Stimulated activated CD4-positive, alpha-beta T cell treated with anti-CD3 and anti-CD28 coated beads, Interleukin-15, amount 100 ng/mL, for 24 hours (primary cell): Measurements from ENCODE around the gene NME2.
"Not testable (repeated sequence)": the region's sequence is repeated elsewhere in the genome, so short reads cannot be mapped to it uniquely, and the experiment has no call there.

Experiments used
- DNase-seq: peaks from one replicate; pipeline ENCODE4 v3.0.0-alpha.2; 2020

The NME2 gene

DNA sequence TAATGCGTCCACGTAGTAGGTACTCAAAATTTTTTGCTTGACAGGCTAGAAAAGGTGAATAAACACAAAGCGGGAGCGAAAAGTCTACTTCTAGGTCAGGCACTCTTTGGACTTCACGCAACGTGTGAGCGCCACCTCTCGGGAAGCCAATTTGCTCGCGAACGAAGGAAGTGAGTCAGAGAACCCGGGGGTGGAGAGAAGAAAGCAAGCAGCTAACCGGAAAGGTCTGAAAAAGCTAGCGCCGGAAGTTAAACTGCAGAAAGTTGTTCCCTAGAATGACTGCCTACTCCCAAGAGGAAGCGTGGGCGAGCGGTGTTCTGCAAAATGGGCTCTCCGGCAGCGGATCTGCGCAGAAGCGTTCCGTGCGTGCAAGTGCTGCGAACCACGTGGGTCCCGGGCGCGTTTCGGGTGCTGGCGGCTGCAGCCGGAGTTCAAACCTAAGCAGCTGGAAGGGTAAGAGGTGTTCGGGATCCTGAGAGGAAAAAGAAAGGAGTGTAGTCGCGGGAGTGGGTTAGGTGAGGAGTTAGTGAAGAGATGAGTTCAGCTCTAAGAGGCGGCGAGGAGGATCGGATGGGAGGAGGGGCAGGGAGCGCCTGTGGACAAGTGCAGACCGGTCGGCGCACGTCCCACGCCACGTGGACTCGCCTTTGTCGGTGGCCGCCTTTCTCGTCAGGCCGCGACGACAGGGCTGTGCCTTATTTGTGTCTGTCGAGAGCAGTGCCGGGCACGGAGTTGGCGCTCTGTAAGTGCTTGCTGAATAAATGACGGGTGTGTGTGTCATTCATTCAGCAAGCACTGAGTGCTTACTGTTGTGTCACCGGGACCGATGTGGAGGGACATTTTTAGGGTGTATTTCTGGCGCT, 12.8 kb upstream of the NME2 start, which contains the start of gene NME1:
Gene NME1, plus strand, starts transcription at position 350 of the 863 bp plus-strand sequence. CDS start 2,096 bp downstream, outside the sequence.
- DNase-seq = peak; percentile 96

DNA sequence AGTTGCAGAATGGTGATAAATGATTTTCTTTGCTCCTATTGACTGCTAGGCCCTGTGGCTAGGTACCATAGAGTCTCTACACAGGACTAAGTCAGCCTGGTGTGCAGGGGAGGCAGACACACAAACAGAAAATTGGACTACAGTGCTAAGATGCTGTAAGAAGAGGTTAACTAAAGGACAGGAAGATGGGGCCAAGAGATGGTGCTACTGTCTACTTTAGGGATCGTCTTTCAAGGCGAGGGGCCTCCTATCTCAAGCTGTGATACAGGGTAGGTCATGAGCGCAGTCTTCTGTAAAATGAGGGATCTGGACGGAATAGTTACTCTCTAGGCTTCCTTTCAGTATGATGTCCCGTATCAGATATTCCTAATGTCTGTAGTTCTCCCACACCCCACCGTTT, 12.0 kb upstream of the NME2 start:
- DNase-seq = no peak

DNA sequence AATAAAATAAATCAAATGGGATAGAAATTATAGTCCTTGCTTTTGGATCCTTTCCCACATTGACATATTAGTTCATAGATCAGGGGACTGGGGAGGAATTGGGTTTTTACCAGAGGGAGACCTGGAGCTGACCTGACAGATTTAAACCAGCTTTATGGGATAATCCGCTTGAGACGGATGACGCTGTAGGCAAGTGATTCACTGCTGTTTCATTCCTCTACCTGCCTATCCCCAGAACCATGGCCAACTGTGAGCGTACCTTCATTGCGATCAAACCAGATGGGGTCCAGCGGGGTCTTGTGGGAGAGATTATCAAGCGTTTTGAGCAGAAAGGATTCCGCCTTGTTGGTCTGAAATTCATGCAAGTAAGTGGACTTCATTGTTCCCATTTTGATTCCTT, 10.8 kb upstream of the NME2 start:
- DNase-seq = no peak

DNA sequence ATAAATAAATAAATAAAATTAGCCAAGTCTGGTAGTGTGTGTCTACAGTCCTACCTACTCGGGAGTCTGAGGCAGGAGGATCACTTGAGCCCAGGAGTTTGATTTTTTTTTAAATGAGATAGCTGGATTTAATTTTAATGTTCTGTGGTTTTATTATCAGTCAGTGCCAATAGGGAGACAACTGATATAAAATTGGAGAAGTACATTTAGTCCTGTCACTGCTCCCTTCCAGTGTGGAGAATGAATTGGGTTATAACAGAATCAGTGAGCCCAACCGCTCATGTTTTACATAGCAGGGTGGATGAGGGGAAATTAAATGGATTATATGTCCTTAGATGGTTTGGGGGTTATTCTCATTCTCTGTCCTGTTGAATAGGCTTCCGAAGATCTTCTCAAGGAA, 6.6 kb upstream of the NME2 start:
- no peak for DNase-seq

DNA sequence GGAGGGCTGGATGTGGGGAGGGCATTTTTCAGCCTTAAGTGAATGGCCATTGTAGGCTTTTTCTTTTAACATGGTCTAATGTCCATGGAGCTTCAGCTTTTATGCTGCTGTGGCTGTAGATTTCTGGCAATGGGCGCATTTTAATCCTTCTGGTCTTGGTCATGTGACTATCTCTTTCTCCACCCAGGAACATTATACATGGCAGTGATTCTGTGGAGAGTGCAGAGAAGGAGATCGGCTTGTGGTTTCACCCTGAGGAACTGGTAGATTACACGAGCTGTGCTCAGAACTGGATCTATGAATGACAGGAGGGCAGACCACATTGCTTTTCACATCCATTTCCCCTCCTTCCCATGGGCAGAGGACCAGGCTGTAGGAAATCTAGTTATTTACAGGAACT, 4.7 kb upstream of the NME2 start:
- DNase-seq = no peak

DNA sequence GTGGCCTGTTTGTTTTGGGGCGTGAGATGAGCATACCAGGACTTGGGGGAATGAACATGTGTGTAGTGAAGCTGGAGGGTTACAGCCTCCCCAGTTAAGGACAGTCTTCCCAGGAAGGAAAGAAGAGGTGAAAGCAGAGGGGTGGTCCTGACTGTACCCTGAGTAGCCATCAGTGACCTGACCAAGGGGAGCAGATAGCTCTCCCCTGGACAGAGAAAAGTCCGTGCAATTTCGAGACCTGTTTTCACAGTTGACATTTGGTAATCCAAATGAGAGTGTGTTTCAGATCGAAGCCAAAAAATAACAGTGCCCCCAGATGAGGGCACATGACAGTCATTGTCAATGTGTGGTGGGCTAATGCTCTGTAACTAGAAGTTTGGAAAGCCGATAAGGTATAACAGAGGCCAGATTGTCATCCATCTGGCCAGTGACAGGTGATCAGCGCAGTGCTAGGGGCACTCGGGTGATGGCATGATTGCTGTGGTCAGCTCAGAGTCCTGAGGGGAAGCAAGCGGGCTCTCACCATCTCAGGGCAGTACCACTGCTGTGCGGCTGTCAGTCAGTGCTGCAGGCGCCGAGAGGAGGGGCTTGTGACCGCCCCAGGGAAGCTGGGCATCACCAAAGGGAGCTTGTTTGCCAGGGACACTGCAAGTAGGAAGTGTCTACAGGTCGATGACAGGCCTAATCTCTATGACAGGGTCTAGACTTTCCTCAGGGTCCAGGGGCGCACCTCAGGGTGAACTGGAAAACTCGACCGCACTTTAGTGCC, 1.1 kb upstream of the NME2 start:
- peak; percentile 19 for DNase-seq

DNA sequence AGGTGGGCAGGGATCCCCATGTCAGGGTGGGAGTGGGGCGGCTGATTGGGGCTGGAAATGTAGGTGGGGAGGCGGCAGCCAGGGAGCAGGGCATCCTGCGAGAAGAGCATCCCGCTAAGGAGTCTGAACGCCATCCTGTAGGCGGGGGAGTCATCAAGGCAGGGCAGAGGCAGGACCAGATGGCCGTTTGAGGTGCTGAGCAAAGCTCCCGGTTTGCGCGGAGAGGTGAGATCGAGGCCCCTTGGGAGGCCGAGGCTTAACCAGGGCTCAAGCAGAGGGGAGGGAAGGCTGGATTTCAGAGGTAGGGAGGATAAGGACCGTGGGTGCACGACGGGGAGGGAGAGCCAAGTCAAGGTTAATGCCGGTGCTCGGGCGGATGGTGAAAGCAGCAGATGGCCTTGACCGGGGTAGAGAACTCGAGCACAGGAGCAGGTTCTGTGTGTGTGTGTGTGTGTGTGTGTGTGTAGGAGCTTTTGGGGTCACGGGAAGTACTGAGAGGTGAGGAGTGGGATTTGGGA, 472 bp upstream of the NME2 start:
- no peak for DNase-seq

DNA sequence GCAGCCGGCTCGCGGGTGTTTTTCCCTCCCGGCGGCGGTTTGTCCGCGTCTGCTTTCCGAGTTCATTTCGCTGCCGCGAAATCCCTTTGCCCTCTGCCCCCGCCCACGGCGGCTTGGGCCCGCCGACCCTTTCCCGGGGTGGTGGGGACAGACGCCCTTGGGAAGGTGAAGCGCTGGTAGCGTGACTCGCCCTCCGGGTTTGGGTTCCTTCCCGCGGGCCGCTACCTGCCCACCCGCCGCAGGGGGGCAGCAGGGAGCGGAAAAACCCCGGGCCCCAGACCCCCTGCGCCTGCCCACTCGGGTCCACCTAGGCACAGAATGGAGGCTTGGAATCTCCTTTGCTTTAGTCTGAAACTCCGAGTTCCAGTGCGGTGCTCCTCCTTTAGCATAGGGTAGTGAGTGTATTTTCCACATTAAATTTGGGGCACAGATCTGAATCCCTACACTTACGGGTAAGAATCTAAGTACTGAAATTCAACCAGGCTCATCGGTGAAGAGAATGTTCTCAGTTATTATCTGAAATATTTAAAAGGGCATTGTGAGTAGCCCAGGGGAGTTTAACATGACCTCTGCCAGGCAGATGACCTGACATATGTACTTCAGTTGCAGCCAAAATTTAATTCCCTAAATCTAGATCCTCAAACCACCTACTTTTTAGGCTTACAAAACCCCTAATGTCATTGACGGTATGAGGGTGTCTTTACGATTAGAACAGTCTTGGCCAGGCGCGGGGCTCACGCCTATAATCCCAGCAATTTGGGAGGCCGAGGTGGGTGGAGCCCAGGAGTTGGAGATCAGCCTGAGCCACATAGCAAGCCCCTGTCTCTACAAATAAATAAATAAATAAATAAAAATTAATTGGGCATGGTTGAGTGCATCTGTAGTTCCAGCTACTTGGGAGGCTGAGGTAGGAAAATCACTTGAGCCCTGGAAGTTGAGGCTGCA, 1.0 kb downstream of the NME2 start:
- DNase-seq = peak; percentile 82

DNA sequence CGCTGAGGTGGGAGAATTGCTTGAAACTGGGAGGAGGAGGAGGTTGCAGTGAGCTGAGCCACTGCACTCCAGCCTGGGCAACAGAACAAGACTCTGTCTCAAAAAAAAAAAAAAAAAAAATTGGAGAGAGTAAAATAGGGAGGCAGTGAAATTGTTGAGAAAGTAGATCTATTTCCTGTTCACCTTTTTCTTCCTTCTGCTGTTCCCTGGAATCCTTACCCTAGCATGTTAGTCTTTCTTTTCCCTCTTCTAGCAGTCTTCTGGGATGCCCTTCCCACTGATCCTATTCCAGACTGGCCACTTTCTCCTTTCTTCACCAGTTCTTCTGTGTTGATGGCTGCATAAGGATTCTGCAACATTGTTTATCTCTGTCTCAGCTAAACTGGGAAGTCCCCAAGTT, 3.1 kb downstream of the NME2 start:
- DNase-seq = no peak

DNA sequence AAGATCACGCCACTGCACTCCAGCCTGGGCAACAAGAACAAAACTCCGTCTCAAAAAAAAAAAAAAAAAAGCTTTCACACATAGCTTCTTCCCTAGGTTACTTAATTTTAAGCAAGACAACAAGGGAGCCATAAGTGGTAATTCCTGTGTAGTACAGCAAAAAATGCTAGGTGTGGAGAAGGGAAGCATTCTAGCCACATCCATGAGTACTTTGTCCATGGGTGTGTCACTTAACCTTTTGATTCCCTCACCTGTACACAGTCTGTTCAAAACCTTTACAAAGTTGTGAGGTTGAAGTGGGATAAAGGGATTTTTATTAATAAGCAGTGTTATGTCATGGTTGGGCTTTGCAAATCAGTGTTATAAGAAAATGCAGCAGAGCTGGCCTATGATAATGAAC, 4.5 kb downstream of the NME2 start:
- no peak for DNase-seq

DNA sequence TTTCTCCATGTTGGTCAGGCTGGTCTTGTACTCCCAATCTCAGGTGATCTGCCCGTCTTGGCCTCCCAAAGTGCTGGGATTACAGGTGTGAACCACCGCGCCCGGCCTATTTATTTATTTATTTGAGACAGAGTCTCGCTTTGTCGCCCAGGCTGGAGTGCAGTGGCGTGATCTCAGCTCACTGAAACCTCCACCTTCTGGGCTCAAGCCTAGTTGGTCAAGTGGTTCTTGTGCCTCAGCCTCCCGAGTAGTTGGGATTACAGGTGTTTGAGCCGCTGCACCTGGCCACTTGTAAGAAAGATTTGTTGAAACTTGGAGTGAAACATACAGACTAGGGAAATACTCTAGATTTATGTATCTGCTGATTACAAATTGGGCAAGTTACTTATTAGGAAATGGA, 5.8 kb downstream of the NME2 start:
- not testable (repeated sequence) for DNase-seq

DNA sequence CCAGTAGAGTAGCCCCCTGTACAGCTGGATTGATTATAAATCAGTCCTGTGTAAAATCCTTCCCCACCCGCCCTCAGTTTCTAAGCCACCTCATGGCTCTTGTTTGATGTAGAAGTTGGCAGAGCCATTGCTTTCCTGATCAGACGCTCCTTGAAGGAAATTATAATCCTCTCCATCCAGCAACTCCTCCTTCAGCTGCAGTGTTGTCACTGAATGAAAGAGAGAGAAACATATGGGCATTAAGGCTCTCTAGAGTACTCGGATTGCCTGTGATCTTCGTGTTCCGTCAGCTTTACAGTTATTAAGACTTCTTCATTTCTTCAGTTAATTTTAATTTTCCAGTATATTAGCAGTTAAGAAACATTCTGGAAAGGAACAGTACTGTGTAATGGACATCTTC, 14.3 kb downstream of the NME2 start:
- no peak for DNase-seq

DNA sequence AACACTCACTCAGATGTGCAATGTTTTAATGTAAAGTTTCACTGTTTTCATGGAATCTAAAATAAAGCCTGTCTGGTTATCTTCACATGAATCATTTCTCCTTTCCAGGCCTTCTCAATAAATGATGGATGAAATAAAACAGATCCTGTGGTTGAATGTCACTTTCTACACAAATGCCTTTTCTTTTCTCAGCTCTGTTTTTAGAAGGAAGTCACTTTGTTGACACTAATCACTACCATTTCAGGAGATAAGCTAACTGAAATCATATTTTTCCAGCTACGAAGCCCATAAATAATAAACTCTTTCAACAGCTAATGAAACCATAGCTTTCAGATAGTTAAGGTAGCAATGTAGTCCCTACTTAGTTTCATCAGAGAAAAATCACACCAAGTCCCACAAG, 17.9 kb downstream of the NME2 start:
- no peak for DNase-seq

DNA sequence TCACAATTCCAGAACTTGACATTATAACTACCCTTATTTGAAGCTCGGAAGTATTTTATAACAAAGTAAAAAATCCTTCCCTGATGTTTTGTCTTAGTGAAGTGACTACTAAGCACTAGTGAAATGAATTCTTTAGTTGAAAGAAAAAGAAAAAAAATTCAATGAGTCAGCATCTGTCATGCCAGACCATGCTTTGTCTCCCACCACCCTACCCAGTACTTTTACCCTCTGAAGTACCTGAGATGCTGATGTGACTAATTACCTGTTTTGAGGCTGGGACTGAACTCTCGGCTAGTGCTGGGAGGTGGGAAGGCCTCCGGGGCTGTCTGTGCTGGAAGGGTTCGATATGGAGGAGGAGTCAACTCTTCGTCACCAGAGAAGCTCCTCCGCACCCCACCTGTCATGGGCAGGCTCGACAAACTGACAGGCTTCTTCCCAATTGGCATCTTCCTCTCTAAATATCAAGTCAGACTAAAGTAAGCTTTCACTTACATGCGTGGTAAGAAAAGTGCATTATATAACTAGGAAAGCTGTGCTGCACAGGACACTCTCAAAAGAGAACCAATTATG, 19.6 kb downstream of the NME2 start:
- DNase-seq = no peak

DNA sequence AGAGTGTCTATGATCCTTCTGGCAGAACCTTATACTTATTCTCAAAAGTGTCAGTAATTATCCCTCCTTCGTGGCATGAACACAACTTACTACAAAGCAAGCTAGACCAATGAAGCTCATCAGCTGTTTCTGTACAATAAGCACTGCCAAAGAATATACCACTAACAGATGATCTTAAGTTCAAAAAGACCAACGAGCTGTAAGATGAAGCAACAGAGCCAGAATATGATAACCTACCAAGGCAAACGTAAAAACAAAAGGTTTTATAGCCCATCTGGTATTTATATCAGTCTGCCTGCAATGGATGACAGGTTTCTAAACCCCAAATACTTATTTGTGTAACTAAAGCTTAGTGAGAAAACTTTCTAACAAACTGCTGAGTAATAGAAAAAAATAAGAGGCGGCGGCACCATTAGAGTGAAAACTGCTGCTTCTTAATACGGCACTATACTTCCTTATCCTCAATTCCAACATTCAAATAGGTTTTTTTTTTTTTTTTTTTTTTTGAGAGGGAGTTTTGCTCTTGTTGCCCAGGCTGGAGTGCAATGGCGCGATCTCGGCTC, 22.1 kb downstream of the NME2 start:
- DNase-seq = no peak

DNA sequence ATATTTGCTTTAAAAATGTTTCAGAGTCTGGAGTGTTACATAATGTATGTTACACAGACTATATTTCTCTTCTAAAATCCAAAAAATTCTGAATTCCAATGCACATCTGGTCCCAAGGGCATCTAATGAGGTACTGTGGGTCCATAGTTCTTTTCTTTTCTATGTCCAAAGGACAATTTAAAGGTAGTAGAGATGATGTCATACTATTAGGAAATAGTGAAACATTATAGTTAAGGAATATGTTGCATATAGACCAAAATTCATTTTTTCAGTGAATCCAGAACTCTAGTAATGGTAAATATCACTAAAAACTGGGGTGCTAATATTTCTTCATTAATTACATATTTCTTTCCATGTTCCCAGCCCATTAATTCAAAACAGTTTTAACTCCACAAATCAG, 23.0 kb downstream of the NME2 start:
- DNase-seq = no peak

DNA sequence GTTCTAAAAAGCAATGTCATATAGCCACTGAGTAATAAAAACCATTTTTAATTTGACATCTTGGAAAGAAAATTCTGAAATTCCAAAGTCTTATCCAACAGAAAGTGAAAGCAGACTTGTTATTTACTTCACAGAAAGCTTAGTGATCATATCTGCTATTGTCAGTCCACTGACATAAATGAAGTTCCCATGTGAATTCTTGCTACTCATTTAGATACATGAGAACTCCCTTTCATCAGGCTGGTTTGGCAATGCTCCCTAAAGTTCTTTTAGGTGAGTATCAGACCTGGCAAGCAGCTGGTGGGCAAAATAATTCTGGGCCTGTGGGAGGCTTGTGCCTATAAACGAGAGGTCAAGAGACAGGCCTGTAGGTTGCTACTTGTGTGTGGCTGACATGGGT, 23.4 kb downstream of the NME2 start:
- no peak for DNase-seq

DNA sequence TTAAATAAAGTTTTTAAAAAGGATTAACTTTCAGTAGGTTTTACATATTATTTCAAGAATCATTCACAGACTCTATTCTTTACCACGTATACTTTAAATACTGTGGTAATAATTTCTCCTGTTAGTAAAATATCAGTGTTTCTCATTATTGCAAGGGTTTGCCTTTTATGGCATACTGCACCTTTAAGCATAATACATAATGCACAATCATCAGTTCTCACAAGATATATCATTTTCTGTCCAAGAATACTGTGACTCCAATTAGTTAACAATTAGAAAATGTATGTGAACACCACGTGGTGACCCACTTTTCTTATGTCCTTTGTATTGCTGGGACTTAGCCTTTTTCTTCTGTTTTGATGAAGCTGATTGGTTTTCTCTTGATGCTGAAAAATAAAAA, 25.7 kb downstream of the NME2 start:
- no peak for DNase-seq

DNA sequence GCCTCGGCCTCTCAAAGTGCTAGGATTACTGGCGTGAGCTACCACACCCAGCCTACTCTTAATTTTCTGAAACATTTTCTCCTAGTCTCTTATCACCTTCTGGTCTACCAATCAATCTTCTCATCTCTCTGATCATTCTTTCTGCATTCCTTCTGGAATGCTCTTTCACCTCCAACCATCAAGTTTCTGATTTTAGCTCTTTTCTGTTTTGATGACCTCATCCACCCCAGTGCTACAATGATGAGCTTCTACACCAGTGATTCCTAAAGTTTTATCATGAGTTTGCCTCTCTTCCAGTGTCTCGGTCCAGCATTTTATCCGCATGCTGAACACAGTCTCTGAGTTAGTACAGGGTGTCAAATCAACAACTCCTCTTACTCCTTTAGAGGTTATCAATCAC, 31.5 kb downstream of the NME2 start:
- no peak for DNase-seq

DNA sequence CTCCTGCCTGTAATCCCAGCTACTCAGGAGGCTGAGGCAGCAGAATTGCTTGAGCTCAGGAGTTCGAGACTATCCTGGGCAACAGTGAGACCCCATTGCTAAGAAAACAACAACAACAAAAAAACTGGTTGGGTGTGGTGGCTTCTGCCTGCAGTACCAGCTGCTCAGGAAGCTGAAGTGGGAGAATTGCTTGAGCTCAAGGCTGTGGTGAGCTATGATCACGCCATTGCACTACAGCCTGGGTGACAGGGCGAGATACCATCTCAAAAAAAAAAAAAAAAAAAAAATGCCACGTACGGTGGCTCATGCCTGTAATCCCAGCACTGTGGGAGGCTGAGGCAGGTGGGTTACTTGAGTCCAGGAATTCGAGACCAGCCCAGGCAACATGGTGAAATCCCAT, 34.1 kb downstream of the NME2 start:
- no peak for DNase-seq

DNA sequence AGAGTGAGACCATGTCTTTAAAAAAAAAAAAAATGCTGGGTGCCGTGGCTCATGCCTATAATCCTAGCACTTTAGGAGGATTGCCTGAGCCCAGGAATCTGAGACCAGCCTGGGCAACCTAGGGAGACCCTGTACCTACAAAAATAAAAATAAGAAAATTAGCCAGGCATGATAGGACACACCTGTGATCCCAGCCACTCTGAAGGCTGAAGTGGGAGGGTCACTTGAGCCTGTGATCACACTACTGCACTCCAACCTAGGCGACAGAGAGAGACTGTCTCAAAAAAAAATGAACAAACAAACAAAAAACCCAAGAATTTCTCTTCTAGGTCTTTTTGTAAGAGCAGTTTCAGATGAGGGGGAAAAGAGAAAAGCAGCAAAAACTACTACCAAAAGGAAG, 34.6 kb downstream of the NME2 start:
- DNase-seq = no peak

DNA sequence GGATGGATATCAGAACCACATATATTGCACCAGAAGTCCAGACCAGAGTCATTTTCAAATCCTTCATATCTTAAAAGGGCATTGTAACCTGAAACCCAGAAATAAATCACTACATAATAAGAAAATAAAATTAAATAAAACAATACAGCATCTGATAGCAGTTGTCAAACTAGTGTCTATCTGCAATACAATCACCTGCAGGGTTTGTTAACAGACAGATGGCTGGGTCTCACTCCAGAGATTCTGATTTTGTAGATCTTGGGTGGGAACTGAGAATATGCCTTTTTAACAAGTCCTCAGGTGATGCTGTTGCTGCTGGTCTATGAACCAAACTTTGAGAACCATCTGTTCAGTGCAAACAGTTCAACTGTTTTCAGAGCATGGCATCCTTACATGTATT, 37.6 kb downstream of the NME2 start:
- DNase-seq = no peak
